ENCODE data around the gene MAP3K9.

Gene MAP3K9

GRCh38 chr14:70782361-70782760 lies 27.0 kb downstream of the MAP3K9 start:
- DNase-seq: peak; percentile 14

- DNase-seq: no peak
These were observed 28.8 kb downstream of the MAP3K9 start for GRCh38 chr14:70780396-70781075.

GRCh38 chr14:70779667-70780066 lies 29.6 kb downstream of the MAP3K9 start:
- no peak for DNase-seq

- no peak for DNase-seq
These were observed 33.1 kb downstream of the MAP3K9 start for GRCh38 chr14:70776197-70776596.

GRCh38 chr14:70773182-70773862 lies 36.0 kb downstream of the MAP3K9 start:
- DNase-seq: no peak

DNA sequence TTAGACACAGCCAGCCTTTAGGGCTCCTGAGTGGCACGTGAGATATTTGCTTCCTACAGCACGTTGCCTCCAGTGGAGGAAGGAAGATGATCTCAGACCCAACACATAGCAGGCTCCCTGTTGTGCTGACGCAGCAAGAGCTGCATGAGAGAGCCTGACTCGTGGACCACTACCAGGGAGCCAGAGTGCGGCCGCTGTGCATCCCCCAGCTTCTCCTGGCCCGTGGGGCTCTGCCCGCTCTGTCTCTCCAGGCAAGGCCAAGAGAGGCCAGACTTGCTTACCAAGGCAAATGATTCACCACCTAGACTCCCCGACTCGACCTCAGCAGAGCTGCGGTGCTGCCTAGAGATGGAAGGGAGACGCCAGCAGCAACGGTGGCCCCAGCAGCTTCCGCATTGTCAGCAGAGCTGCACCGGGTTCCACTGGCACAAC lies 37.5 kb downstream of the MAP3K9 start:
- no peak for DNase-seq

GRCh38 chr14:70770490-70770889 lies 38.8 kb downstream of the MAP3K9 start:
- DNase-seq: no peak

- DNase-seq: no peak
These were observed 49.9 kb downstream of the MAP3K9 start for GRCh38 chr14:70759398-70759797.

DNA sequence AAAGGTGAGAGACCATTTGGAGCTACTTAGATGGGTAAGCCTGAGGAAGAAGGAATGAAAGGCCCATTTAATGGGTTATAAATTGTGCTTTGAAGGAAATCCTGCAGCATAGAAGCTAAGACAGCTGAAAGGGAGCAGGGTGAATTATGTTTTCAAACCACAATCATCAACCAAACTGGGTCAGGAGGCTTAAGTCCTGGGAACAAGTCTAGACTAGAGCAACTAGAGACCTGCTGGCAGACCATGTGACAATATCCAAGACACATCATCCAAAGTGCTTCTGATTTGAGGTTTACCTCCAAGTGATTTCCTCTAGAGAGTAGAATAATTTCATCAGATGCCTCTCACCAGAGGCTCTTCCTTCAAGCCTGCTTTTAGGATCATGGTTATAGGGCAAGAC lies 53.7 kb downstream of the MAP3K9 start:
- no peak for DNase-seq

GRCh38 chr14:70754991-70755390 lies 54.3 kb downstream of the MAP3K9 start:
- no peak for DNase-seq

DNA sequence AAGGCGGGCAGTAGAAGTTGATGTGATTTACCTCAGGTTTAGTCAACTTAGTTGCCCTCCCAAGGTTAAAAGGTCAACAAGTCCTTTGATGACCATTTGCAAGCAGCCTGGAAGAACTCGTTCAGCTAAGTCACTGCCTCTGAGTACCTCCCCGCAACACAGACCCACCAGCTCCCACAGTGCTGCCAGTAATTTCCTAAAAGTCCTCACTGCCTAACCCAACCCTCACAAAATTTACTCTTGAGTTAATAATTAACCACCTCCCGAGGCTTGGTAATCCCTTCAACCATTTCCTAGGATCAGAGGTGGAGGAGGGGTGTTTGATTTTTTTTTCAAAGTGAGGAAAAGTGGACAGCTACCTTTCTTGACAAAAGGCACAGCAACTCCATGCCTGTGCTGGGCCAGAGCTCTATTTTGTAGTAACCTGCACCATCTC lies 55.8 kb downstream of the MAP3K9 start:
- no peak for DNase-seq

- no peak for DNase-seq
These were observed 60.9 kb downstream of the MAP3K9 start for GRCh38 chr14:70748422-70748821.

DNA sequence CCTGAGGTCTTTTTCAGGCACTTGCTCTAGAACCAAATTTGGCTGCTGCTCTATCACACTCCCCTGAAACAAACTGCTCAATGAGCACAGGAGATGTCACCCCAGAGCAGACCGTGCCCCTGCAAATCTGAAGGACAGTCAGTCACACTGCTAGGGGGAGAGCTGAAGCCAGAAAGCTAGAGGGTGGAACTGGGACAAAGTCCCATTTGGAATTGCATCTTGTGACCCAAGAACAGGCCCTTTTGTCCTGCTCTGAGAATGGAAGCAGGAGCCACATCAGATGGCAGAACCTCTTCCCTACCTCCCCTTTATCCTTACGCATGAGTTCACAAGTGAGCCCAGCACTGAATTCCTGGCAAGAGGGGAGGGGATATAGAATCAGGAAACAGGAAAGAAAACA lies 64.7 kb downstream of the MAP3K9 start:
- DNase-seq: no peak

DNA sequence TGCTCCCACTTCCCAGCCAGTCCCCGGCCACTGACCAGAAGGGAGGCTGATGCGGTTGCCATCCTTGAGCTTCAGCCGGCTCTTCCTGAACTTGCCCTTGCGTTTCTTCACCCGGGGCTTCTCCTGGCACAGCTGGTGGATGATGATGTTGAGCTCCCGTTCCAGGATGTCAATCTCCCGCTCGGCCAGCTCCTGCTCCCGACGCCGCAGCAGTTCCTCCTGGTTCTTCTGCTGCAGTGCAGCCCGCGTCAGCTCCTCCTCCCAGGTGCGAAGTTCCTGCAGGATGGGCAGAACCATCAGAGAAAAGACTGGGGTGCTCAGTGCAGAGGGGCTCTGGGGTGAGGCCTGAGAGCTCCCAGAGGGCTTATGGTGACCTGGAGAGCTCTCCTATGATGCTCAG lies 67.0 kb downstream of the MAP3K9 start:
- no peak for DNase-seq

- DNase-seq: no peak
These were observed 67.8 kb downstream of the MAP3K9 start for GRCh38 chr14:70741482-70741881.

- no peak for DNase-seq
These were observed 74.3 kb downstream of the MAP3K9 start for GRCh38 chr14:70735043-70735442.

DNA sequence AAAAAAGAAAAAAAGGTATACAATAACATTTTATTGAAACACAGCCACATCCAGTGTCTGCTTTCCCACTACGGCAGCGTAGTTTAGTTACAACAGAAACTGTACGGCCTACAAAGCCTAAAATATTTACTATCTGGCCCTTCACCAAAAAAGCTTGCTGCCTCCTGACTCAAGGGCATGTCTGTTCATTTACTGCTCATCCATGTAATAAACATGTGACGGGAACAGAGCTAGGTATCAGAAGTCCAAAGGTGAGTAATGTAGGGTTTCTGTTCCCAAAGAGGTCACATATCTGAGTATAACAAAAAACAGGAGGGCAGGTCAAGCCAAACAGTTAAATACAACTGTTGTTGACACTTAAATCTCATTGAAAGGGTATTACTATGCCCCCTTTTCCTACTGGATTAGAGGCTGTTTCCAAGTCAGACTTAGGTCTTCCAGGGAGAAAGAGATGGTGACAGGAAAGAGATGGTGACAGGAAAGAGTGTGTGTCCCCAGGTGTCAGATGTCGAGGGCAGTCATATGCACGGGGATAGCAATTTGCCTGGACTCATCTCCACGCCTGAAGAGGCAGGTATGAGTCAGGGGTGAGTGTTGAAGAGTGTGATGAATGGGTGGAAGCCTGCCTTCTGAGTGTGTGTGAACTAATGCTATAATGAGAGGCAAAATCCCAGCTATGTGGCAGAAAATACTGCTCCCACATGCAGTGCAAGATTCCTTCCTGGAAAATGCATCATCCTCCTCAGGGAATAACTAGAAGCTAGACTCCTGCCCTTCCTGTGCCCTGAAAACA lies 77.7 kb downstream of the MAP3K9 start:
- DNase-seq: no peak

- DNase-seq: no peak
These were observed 78.9 kb downstream of the MAP3K9 start for GRCh38 chr14:70730393-70730792.

GRCh38 chr14:70726651-70727375 lies 82.5 kb downstream of the MAP3K9 start:
- no peak for DNase-seq

GRCh38 chr14:70724944-70725343 lies 84.4 kb downstream of the MAP3K9 start:
- DNase-seq: no peak

GRCh38 chr14:70724110-70724509 lies 85.2 kb downstream of the MAP3K9 start:
- no peak for DNase-seq

DNA sequence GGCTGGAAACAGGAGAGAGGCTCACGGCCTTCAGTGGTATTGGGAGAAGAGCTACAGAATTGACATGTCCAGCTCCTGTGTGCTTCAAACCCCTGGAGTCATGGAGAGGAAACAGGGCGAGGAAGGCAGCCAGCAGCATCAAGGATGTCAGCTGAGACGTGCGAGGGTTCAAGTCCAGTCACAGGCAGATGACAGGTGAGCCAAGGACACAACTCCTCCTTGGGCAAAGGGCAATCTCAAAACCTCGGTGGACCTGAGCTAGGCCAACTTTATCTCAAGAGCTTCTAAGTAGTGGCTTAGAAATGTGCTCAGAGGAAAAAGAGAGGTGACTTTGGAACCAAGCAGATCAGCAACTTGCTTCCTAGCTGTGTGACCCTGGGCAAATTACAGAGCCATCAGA lies 86.0 kb downstream of the MAP3K9 start:
- DNase-seq: no peak

DNA sequence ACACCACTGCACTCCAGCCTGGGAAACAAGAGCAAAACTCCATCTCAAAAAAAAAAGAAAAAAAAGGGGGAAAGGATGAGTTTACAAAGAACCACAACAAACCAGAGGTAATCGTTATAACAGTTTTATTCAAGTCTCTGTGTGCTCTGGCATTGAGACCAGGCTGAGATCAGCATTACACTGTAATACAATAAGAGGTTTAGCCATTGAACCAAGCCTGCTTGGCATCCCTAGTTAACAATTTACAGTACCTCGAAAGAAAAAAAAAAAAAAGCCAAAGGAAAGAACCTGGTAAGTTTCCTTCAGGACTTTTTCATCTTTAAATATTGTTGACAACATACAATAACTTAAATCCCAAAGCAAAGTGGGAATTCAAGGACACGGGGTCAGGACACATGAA lies 86.9 kb downstream of the MAP3K9 start:
- no peak for DNase-seq

Measured in stimulated activated CD4-positive, alpha-beta T cell treated with anti-CD3 and anti-CD28 coated beads, Interleukin-4, amount 100 ng/mL, for 24 hours (primary cell).